Gastroesophageal sphincter (tissue), 3 donors: ENCODE data around the gene C6orf89.

ENCODE experiments used
- EP300 ChIP-seq: sonication (generic); formaldehyde crosslinking; IDR thresholded peaks from one replicate; pipeline ENCODE4 v1.6.1; 2017; ENCODE audit warnings: antibody characterized with exemption, mild to moderate bottlenecking
- POLR2A ChIP-seq, 2 donors: fragments of 450-650 bp; IDR thresholded peaks; one replicate each; pipeline ENCODE4 v1.6.1; 2017; ENCODE audit warnings: antibody characterized with exemption in 2 of 2, mild to moderate bottlenecking in 2 of 2, moderate library complexity in 1 of 2
- POLR2AphosphoS5 ChIP-seq: sonication (generic); formaldehyde crosslinking; IDR thresholded peaks from one replicate; pipeline ENCODE4 v1.6.1; 2017; ENCODE audit warnings: antibody characterized with exemption
- TF ChIP-seq, protein P1 (sequence below), 4 experiments: fragments of 200-600 bp in 2 of 4; fragments of 450-650 bp in 2 of 4; sonication (generic) in 1 of 4; IDR thresholded peaks; one replicate each; pipeline ENCODE4 v1.5.1; 2017 to 2019; ENCODE audit warnings: antibody characterized with exemption in 4 of 4, mild to moderate bottlenecking in 2 of 4, moderate library complexity in 2 of 4

DNA sequence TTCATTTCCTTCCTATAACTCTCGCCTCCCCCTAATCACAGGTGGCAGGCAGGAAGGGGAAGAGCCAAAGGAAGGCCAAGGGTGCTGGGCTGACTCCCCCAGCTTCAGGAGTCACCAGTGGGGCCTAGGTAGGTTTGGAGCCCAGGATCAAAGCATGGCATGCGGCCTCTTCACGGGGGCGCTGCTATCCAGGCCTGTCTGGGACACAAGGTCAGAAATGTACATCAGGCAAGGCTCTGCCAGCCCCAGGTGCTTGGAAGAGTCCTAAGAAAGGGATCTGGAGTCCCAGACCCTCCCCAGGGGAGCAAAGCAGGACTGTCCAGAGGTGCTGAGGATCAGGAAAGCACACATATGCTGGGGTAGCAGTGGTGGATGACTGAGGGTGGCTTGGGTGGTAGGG is 79.2 kb downstream of the C6orf89 start:
- no peak for TF ChIP-seq POLR2A (IDR thresholded peaks at IDR 0.05)
- TF ChIP-seq, protein P1, sequence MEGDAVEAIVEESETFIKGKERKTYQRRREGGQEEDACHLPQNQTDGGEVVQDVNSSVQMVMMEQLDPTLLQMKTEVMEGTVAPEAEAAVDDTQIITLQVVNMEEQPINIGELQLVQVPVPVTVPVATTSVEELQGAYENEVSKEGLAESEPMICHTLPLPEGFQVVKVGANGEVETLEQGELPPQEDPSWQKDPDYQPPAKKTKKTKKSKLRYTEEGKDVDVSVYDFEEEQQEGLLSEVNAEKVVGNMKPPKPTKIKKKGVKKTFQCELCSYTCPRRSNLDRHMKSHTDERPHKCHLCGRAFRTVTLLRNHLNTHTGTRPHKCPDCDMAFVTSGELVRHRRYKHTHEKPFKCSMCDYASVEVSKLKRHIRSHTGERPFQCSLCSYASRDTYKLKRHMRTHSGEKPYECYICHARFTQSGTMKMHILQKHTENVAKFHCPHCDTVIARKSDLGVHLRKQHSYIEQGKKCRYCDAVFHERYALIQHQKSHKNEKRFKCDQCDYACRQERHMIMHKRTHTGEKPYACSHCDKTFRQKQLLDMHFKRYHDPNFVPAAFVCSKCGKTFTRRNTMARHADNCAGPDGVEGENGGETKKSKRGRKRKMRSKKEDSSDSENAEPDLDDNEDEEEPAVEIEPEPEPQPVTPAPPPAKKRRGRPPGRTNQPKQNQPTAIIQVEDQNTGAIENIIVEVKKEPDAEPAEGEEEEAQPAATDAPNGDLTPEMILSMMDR (IDR thresholded peaks at IDR 0.05) = no peak
- TF ChIP-seq EP300 = no peak
- TF ChIP-seq POLR2AphosphoS5 = no peak
